Head of caudate nucleus (tissue), 42 donors: ENCODE data around the gene NTRK2.

Experiments
- DNase-seq, 42 donors: peaks; one replicate each; pipeline versions ENCODE4 v3.0.0 to v3.0.0-alpha.2; 2020 to 2021; ENCODE audit warnings: mixed read lengths in 7 of 42
- intact Hi-C: fragments of 100-400 bp; cut with DNase I; formaldehyde crosslinking; loops from one replicate; pipeline ENCODE4 v1.15.0; 2022

NTRK2 gene

DNA sequence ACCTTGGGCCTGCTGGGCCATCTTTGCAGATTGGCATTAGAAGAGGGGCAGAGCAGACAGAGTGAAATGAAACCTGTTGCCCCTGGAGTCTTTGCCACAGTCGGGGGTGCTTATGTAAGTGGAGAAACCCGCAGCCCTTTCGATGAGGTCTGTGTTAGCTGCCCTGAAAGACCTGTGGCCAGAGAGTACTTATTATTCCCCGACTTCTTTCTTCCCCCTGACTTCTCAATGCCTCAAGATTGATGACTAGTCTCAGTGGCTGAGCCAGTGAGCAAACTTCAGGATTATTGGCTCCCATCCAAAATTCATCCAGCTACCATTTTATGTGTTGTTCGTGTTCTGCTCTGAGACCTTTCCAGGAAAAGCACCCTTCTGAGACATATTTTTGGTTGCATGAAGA, 7.6 kb downstream of the NTRK2 start:
- intact Hi-C loops = no loop called here
- peak in 2 of 42 donors; percentile 12 to 71 for DNase-seq

DNA sequence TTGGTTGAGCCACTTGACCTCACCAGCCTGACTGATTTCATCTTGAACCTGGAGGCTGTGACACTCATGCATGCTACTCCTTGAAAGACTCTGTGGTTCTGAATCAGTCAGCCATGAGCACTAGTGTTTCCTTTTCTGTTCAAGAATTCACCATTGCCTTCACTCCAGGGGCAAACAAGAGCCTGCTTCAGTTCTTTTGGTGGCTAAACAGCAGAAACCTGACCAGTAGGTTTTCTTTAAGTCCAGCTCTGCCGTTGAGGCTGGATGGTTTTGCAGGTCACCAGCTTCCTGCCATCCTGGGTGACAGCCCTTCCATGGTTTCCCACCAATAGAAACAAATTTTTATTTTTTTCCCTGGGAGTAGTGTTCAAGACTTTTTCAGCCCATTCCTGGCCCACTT, 10.0 kb downstream of the NTRK2 start:
- DNase-seq = no peak
- intact Hi-C loops = no loop called here

DNA sequence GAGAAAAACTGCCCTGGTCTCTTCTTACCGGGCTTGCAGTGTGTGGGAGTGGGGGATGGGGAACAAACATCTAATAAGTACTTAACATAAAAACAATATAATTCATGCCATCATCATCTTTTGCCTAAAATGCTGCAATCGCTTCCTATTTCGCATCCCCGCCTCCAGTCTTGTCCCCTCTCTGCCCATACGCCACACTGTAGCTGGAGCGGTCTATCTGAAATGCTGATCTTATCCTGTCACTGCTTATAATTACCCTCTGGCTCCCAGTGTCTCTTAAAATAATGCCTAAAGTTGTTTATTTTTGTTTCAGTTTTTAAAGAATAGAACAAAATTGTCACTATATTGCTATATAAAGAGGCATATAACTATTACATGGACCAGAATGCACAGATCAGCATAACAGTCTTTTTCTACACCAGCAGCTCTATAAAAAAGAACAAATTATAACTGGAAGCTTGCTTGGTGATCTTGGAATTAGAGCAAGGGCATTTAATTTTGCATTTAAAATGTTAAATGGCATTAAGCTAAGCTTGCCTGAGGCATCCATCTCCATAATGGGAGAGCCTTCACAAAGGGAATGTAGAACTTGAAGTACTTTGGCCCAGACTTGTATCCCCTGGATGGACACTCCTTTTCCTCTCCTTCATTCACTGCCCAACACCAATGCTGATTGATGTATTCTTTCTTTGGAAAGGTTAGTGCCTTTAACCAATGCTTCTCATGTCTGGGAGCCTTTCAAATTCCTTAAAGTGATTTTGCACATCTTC, 12.2 kb downstream of the NTRK2 start:
- DNase-seq = no peak
- intact Hi-C loops = no loop called here

DNA sequence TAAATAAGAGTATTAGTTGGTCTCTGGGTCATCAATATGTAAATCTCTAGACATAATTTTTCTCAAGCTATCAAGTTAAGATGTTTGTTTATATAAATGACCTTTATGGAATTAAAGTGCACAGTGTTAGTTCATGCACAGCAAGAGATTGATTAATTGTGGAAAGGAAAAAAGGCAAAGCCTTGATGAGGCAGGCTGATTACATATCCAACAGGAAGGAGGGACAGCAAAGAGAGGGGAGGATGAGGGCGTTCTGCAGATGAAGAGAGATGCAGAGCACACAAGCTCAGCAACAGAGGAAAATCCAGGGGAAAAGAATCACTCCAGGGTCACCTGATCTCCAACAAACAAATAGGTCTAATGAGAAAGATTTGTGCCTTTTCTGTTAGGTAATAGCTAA, 16.5 kb downstream of the NTRK2 start:
- intact Hi-C loops = no loop called here
- DNase-seq = no peak

DNA sequence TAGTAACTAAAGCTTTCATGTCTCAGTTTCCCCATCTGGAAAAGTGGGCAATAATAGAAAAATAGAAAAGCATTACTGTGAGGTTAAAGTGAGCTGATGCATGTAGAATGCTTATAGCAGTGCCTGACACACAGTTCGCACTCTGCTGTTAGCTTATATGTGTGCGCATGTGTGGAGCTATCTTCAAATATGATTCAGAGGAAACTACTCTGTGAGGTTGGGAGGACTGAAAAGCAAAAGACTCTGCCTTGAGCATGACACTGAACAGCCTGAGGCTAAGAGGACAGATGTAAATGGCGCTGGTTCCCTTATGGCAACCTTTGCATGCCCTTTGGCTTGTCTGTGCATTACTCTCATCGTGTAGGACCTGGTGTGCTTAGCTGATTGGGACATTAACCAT, 19.4 kb downstream of the NTRK2 start:
- peak in 5 of 42 donors; percentile 4 to 55 (median 40) for DNase-seq
- intact Hi-C loops = no loop called here

DNA sequence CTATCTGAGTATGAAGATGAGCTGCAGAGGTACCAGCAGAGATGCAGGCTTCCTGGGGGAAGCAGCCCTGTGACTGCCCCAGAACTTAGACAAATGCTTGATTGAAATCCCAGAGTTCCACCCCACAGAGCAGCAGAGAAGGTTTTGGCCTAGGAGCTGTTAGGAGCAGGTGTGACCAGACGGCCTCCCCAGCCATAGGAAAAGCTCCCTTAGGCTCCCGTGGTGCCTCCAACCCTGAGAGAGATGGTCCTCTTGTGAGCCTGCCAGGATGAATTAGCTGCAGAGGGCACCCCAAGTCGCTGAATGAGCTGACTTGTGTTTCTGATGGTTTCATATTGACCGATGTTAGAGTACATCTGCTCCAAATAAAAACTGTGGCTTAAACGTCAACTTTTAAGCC, 22.1 kb downstream of the NTRK2 start:
- peak in 1 of 42 donors; percentile 51 for DNase-seq

DNA sequence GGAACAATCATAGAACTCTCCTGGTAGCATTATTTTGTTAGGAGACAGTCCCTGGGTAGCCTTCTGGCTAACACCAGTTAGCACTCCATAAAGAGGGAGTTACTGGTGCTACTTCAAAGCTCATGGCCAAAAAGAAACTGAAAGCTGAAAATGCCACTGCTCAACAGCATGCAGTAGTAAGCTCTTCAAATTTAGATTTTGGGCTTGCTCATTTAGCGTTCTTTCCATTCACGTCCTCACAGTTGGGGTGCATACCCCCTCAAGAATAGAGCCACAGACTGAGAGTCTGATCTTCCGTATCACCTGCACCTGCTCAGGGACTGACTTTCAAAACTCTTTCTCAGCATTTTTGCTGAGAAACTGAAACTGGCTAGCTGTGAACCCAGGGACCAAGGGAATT, 24.7 kb downstream of the NTRK2 start:
- no peak for DNase-seq
- intact Hi-C loops = loop anchor here (10.0 kb wide), 1 partner anchor 91 kb away; no protein-coding TSS in a partner anchor

More for the DNA sequence above, 22.1 kb downstream of the NTRK2 start:
- intact Hi-C loops = loop anchor here (10.0 kb wide), 1 partner anchor 93 kb away; no protein-coding TSS in a partner anchor

DNA sequence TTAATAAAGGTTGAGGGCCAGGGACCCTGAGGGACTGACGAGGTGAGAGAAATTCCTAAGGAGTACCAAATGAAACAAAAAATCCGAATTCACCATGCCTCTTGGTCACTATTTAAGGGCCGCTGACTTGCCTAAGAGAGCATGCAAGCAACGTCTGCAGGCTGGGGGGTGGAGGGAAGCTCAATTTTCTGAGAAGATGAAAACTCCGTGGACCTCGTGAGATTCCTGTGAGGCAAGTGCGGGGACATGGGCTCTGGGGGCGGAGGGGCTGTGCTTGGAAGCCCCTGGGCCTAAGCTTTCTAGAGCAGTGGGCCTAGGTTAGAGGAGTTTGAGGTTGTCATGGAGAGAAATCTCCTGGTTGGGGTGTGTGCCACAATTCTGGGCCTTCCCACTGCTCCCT, 27.5 kb downstream of the NTRK2 start:
- intact Hi-C loops = loop anchor here (10.0 kb wide), 1 partner anchor 88 kb away; no protein-coding TSS in a partner anchor
- no peak for DNase-seq

DNA sequence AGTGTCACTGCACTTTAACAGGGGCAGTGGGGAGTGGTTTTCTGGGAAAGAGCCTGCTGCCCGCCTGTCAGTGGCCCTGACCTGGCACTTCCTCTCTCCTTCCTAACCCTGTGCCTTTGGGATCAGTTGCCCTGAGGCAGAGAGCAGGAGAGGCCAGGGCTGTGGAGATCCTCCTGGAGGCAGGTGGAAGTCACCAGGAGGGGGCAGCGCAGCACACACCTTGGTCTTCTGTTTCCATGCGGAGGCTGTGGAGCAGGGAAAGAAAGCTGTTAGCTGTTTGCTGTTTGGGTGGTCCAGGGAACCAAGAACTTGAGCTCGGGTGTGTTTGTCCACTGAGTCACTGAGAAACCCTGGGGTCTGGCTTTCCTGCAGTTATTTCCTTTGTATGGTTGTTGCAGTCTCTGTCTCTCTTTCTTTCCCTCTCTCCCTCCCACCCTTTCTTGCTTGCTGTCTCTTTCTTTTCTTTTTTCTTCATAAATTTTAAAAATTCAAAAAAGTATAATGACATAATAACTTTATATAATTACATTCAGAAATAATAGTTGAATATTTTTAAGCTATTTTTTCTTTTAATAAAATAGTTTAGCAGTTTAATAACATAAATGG, 28.1 kb downstream of the NTRK2 start:
- peak; percentile 24 to 89 (median 72) for DNase-seq
- intact Hi-C loops = loop anchor here (10.0 kb wide), 1 partner anchor 87 kb away; no protein-coding TSS in a partner anchor

DNA sequence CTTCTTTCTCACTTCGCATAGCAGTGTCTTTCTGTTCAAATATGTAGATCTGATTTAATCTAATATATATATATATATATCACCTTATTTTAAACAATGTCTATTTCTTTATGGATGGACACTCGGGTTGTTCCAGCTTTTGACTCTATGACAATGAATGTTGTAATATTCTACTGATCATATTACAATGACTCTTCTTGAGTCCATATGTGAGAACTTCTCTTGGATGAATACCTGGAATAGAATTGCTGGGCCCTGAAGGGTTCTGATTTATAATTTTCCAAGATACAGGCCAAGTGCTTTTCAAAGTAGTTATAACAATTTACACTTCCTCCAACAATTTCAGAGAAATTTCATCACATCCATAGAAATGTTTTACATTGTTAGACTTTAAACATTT, 28.8 kb downstream of the NTRK2 start:
- intact Hi-C loops = loop anchor here (10.0 kb wide), 1 partner anchor 86 kb away; no protein-coding TSS in a partner anchor
- no peak for DNase-seq

DNA sequence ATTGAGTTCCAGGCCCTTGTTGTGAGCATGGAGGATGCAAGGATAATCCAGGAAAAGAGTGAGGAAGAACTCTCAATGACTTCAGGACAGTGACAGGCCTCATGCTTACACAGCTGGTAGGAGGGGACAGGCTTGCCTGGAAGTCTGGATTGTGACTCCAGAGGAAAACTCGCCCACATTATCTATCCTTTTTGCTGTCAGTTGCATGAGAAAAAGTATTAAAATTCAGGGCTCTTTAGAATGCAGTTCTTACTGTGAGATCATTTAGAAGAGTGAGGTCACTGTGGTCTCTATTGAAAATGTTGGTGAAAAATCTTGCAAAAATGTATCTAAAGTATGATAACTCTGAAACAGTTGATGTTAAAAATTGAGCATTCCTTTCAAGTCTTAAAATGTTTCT, 30.5 kb downstream of the NTRK2 start:
- intact Hi-C loops = loop anchor here (10.0 kb wide), 1 partner anchor 85 kb away; no protein-coding TSS in a partner anchor
- peak in 2 of 42 donors; percentile 22 to 37 for DNase-seq

DNA sequence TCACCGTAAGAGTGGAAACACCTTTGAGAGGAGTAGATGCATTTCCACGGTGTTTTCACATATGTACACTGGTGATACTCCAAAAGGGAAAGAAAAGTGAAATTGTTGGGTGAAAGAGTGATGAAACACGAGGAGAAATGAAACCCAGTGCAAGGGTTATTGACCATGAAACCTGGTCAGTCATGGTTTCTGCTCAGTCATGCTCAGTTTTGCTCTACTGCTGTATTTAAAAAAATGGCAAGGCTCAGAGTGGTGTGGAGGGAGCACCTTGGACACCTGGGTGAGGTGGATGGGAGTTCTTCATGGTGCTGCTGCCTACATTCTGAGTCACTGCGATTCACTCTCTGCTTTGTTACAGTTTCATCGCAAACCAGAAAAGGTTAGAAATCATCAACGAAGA, 32.3 kb downstream of the NTRK2 start:
- DNase-seq = peak in 5 of 42 donors; percentile 24 to 42 (median 32)
- intact Hi-C loops = no loop called here

DNA sequence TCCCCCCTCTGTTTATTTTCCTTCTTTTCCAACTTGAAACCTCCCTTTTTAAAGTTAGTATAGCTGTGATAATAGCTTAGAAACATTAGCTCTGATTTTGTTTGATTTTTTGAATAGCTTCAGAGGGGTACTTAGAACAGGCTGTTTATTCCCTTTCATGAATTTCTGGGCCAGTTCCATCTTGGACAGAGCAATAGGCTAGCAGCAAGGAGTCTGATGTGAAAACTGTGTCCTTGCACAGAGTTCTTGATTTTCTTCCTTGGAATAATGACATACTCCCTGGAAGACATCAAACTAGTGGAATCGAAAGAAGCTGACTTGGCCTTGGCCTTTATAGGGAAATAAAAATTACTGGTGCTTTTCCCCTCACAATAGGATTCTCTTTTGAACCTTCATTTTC, 32.9 kb downstream of the NTRK2 start:
- intact Hi-C loops = no loop called here

DNA sequence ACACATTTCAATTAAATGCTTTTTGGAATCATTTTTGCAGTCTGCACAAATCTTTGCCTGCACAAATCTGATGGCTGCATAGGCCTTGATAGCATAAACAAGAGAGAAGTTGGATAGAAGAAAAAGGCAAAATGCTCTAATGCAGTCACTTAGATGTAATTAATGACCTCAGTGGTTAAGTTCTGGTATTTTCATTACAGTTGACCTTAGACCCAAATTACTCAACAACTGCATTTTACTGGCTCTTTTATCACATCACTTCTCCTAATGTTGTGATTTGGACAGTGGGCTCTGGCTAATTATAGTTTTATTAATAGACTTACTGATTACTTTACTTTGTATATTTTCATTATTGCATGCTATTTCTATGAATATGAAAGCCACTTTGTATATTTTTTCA, 34.3 kb downstream of the NTRK2 start:
- intact Hi-C loops = no loop called here
- DNase-seq = no peak

More for the DNA sequence above, 32.9 kb downstream of the NTRK2 start:
- peak in 4 of 42 donors; percentile 40 to 43 (median 40) for DNase-seq

DNA sequence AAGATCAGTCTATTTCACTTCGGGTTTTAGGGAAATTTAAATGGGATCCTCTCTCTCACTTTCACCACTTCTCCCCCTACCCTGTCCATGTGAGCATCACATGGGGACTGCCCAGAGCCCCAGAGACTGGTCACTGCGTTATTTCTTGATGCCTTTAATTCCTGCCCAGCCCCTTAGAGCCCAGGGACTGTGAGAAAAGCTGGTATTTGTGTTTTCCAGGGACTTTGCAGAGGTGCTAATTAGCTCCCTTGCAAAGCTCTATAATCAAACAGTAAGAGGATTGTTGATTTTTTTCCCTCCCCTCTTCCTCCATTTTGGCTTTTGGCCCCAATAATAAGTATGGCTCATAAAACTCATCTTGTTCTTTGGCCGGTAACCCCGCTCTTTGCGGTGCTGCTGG, 35.6 kb downstream of the NTRK2 start:
- peak in 7 of 42 donors; percentile 11 to 54 (median 22) for DNase-seq
- intact Hi-C loops = no loop called here

DNA sequence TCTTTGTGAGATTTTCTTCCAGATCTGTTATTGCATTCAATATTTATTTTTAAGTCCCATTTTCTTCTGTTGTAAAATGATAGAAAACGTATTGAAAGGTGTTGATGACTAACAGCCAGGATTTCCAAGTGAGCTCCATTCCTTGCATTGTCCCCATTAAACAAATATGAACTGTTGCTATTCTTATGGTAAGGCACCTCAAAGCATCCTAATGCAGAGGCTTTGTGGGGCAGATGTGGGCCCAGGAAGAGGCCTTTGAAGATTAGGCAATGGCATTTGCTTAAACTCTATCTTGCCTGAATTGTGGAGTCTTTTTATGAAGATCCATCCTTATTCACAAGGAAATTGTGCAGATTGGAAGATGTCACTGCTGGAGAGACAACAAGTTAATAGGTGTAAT, 38.9 kb downstream of the NTRK2 start:
- intact Hi-C loops = no loop called here
- no peak for DNase-seq

DNA sequence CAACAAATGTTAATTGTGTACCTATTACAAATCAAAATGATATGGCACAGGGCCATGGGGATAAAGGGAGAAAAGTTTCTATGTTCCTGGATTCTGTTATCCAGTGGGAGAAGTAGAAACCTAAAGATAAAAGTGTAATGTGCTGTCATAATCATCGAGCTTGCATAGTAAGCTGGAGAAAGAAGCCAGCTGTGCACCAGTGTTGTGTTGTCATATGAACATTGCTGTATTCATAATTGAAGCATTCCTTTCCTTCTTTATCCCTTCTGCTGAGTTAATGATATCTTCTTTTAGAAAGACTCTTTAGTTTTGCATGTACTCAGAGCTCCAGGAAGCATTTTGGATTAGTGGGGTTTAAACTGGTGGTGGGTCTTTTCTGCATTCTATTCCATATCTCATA, 39.5 kb downstream of the NTRK2 start:
- intact Hi-C loops = no loop called here
- no peak for DNase-seq

DNA sequence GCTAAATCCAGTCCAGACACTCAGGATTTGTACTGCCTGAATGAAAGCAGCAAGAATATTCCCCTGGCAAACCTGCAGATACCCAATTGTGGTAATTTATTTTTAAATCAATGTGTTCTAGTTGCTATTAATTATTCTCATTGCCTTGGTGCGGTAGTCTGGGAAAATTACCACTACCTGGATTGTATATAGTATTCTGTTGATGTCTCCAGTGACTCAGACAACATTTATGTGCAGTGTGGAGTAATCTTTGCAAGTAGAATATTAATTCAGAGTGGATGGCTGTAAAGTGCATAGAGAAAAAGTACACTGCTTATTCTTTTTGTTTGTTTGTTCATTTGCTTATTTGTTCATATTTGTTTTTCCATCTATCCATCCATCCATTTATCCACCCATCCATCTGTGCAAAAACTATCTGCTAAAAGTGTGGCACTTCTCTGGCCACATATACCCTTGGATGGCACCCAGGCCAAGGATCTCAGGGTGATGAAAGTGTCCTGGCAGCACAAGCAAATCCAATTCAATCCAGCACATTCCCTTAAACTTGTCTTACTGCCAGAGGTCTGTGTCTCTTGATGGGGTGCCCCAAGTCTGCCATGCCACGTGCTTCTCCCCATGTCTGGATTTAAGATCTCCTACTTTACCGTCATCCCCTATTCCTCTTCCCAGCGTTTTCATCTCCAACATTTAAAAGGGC, 41.3 kb downstream of the NTRK2 start:
- no peak for DNase-seq

DNA sequence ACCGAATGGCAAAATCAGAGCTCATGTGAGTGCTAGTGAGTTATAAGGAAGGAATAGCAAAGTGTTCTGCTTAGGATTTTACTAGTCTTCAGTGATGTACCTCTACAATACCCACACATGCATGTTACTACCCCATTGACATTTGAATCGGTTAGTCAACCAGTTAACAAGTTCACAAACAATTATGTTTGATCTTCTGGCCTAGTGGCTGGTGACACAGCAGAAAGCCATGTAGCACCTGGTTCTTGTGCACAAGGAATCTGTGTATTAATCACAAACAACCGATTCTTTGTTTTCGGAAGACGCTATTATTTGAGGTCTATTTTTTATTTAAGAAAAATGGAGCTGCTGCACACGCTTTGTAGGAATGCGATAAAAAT, 41.9 kb downstream of the NTRK2 start:
- no peak for DNase-seq
- intact Hi-C loops = no loop called here

More for the DNA sequence above, 41.3 kb downstream of the NTRK2 start:
- intact Hi-C loops = no loop called here

DNA sequence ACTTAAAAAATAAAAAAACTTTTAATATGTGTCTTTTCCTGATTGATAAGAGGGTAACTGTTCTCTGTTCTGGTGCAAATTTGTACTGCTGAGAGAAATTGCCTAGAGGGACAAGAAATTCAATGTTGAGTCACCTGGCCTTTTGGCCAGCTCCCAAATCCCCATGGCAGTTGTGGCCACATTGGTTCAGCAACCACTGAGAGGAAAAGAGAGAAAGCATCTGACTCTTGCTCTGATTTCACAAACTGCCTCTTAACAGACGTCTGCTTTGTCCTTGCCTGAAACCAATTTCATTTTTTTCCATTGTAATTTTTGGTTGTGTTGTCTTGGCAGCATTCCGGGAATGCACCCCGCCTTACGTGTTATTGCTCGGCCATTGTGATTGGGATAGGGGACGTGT, 42.4 kb downstream of the NTRK2 start:
- peak in 28 of 42 donors; percentile 21 to 79 (median 55) for DNase-seq
- intact Hi-C loops = no loop called here
